H9 (cell line): Measurements from ENCODE around the gene C11orf24. TPM values are rescaled to one million over a fixed set of nuclear protein-coding genes. Genes with fewer than 3 reads are reported as not detected.

Source experiments
- DNase-seq: peaks from one replicate; pipeline ENCODE4 v3.0.0-alpha.2; 2017
- H2AFZ ChIP-seq: one replicate; pipeline ENCODE4 v1.6.1; 2013; ENCODE audit warnings: mild to moderate bottlenecking, low read length, control low read depth, moderate library complexity
- H2AK5ac ChIP-seq: 2 replicates; pipeline ENCODE4 v1.6.1; 2013; ENCODE audit warnings: low read length, control low read depth, mixed read lengths; ENCODE audit not compliant: insufficient read length
- H2BK120ac ChIP-seq: one replicate; pipeline ENCODE4 v1.6.1; 2013; ENCODE audit warnings: low read depth, mild to moderate bottlenecking, low read length, control low read depth, inconsistent platforms; ENCODE audit not compliant: poor library complexity, severe bottlenecking
- H2BK12ac ChIP-seq: 2 replicates; pipeline ENCODE4 v1.6.1; 2013; ENCODE audit warnings: low read length, control low read depth, mixed read lengths, low read depth; ENCODE audit not compliant: insufficient read length
- H2BK15ac ChIP-seq: 2 replicates; pipeline ENCODE4 v1.6.1; 2013; ENCODE audit warnings: low read depth, low read length, control low read depth
- H2BK20ac ChIP-seq: one replicate; pipeline ENCODE4 v1.6.1; 2013; ENCODE audit warnings: low read depth, mild to moderate bottlenecking, low read length, control low read depth, inconsistent platforms; ENCODE audit not compliant: poor library complexity, severe bottlenecking
- H2BK5ac ChIP-seq: 2 replicates; pipeline ENCODE4 v1.6.1; 2013; ENCODE audit warnings: low read length, control low read depth, mixed read lengths; ENCODE audit not compliant: insufficient read length
- H3K14ac ChIP-seq: 2 replicates; pipeline ENCODE4 v1.6.1; 2013; ENCODE audit warnings: low read length, control low read depth; ENCODE audit not compliant: insufficient read depth
- H3K18ac ChIP-seq: 2 replicates; pipeline ENCODE4 v1.6.1; 2013; ENCODE audit warnings: low read depth, mild to moderate bottlenecking, mixed read lengths, low read length, control low read depth; ENCODE audit not compliant: insufficient read length
- H3K23ac ChIP-seq: 2 replicates; pipeline ENCODE4 v1.6.1; 2013; ENCODE audit warnings: low read length, control low read depth, mixed read lengths, low read depth; ENCODE audit not compliant: insufficient read length
- H3K23me2 ChIP-seq: 2 replicates; pipeline ENCODE4 v1.6.1; 2013; ENCODE audit warnings: low read depth, mild to moderate bottlenecking, mixed read lengths, low read length, control low read depth; ENCODE audit not compliant: insufficient read length, poor library complexity, severe bottlenecking
- H3K27ac ChIP-seq: 2 replicates; pipeline ENCODE4 v1.5.1; 2013; ENCODE audit warnings: low read length, control low read depth, mixed read lengths, low read depth; ENCODE audit not compliant: insufficient read length
- H3K27me3 ChIP-seq: 2 replicates; pipeline ENCODE4 v1.6.1; 2013; ENCODE audit warnings: low read length, control low read depth, inconsistent platforms; ENCODE audit not compliant: insufficient read depth
- H3K4ac ChIP-seq: 2 replicates; pipeline ENCODE4 v1.6.1; 2013; ENCODE audit warnings: low read depth, mild to moderate bottlenecking, control low read depth, inconsistent platforms, low read length, moderate library complexity
- H3K4me1 ChIP-seq: 2 replicates; pipeline ENCODE4 v1.6.1; 2013; ENCODE audit warnings: low read length, control low read depth, inconsistent platforms; ENCODE audit not compliant: insufficient read depth
- H3K4me2 ChIP-seq: 2 replicates; pipeline ENCODE4 v1.6.1; 2013; ENCODE audit warnings: low read length, control low read depth, mixed read lengths; ENCODE audit not compliant: insufficient read length, insufficient read depth
- H3K56ac ChIP-seq: 2 replicates; pipeline ENCODE4 v1.6.1; 2013; ENCODE audit warnings: low read depth, mild to moderate bottlenecking, mixed read lengths, low read length, control low read depth; ENCODE audit not compliant: insufficient read length
- H3K79me1 ChIP-seq: 2 replicates; pipeline ENCODE4 v1.6.1; 2013; ENCODE audit warnings: low read depth, mild to moderate bottlenecking, moderate library complexity, low read length, control low read depth, inconsistent platforms; ENCODE audit not compliant: insufficient read depth, poor library complexity, severe bottlenecking
- H3K79me2 ChIP-seq: 2 replicates; pipeline ENCODE4 v1.6.1; 2013; ENCODE audit warnings: low read length, control low read depth, inconsistent platforms; ENCODE audit not compliant: insufficient read depth
- H3K9ac ChIP-seq: 2 replicates; pipeline ENCODE4 v1.6.1; 2013; ENCODE audit warnings: low read length, control low read depth, mixed read lengths; ENCODE audit not compliant: insufficient read length; ENCODE audit errors: extremely low read depth
- H3K9me3 ChIP-seq: one replicate; pipeline ENCODE4 v1.6.1; 2013; ENCODE audit warnings: low read depth, low read length, inconsistent platforms; ENCODE audit not compliant: control insufficient read depth
- H3T11ph ChIP-seq: one replicate; pipeline ENCODE4 v1.6.1; 2013; ENCODE audit warnings: mild to moderate bottlenecking, low read length, control low read depth, inconsistent platforms
- H4K20me1 ChIP-seq: one replicate; pipeline ENCODE4 v1.6.1; 2013; ENCODE audit not compliant: control insufficient read depth, insufficient read length, insufficient read depth
- H4K5ac ChIP-seq: 2 replicates; pipeline ENCODE4 v1.6.1; 2013; ENCODE audit warnings: low read depth, mild to moderate bottlenecking, mixed read lengths, low read length, control low read depth; ENCODE audit not compliant: insufficient read length
- H4K8ac ChIP-seq: replicated peaks from 2 replicates; pipeline ENCODE4 v1.6.1; 2013; ENCODE audit warnings: low read length, control low read depth, mixed read lengths, low read depth; ENCODE audit not compliant: insufficient read length
- H4K91ac ChIP-seq: 2 replicates; pipeline ENCODE4 v1.6.1; 2013; ENCODE audit warnings: low read depth, mild to moderate bottlenecking, moderate library complexity, mixed read lengths, low read length, control low read depth; ENCODE audit not compliant: insufficient read length
- H3K27ac Mint-ChIP-seq, 3 experiments: 2 replicates in 2 of 3; 3 replicates in 1 of 3; pipeline ENCODE4 v1.8.0; 2020 to 2021; ENCODE audit warnings: mixed read lengths in 3 of 3, mild to moderate bottlenecking in 1 of 3, moderate library complexity in 1 of 3
- H3K27me3 Mint-ChIP-seq: 2 replicates; pipeline ENCODE4 v1.8.0; 2021; ENCODE audit warnings: low read depth, mild to moderate bottlenecking, moderate library complexity, mixed read lengths
- H3K36me3 Mint-ChIP-seq, 3 experiments: 2 replicates in 2 of 3; 3 replicates in 1 of 3; pipeline ENCODE4 v1.8.0; 2020 to 2021; ENCODE audit warnings: low read depth in 3 of 3, mixed read lengths in 3 of 3; ENCODE audit not compliant: insufficient read depth in 1 of 3
- H3K4me1 Mint-ChIP-seq, 2 experiments: 2 replicates each; pipeline ENCODE4 v1.8.0; 2020; ENCODE audit warnings: mixed read lengths in 2 of 2
- H3K4me3 Mint-ChIP-seq, 2 experiments: 2 replicates in 1 of 2; 3 replicates in 1 of 2; pipeline ENCODE4 v1.8.0; 2020 to 2021; ENCODE audit warnings: mild to moderate bottlenecking in 2 of 2, mixed read lengths in 2 of 2, moderate library complexity in 1 of 2
- H3K9me3 Mint-ChIP-seq, 2 experiments: 2 replicates in 1 of 2; 3 replicates in 1 of 2; pipeline ENCODE4 v1.8.0; 2020; ENCODE audit warnings: mild to moderate bottlenecking in 2 of 2, mixed read lengths in 2 of 2, moderate library complexity in 1 of 2
- WGBS: extraction: QIAGEN DNeasy Blood & Tissue Kit; methylation state at CpG from one replicate; pipeline ENCODE4 v1.1.7; 2013; ENCODE audit warnings: missing lambda C conversion rate, low lambda C conversion rate, mixed read lengths; ENCODE audit not compliant: insufficient read length; ENCODE audit errors: extremely low coverage; 5-methylcytosine and 5-hydroxymethylcytosine counted together
- total RNA-seq: library from RNA; stranded (reverse); gene quantifications from 2 replicates; pipeline ENCODE4 v1.2.1, GENCODE V29; 2021
- TF ChIP-seq, protein P1 (sequence below): fragments of 200-600 bp; sonication (generic); conservative IDR thresholded peaks from 3 replicates; pipeline ENCODE4 v1.8.0; 2021; ENCODE audit warnings: antibody characterized with exemption, mild to moderate bottlenecking

C11orf24 gene
- total RNA-seq, 1 experiment from 2014 or later: 46.8 TPM

DNA sequence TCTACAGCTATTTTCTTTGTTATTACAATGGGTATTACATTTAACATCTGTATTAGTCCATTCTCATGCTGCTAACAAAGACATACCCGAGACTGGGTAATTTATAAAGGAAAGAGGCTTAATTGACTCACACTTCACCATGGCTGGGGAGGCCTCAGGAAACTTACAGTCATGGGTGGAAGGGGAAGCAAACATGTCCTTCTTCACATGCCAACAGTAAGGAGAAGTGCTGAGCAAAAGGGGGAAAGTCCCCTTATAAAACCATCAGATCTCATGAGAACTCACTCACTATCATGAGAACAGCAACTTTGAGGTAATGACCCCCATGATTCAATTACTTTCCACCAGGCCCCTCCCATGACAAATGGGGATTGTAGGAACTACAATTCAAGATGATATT lies 42.2 kb downstream of the C11orf24 start:
- H3K79me2 ChIP-seq: no peaks in the 10 kb centered on the region
- H4K20me1 ChIP-seq: no peaks in the 10 kb centered on the region
- peaks cover 4 to 11% of the 10 kb centered on the region in 2 experiments; a peak in 4 of 5 replicates for H3K9me3 Mint-ChIP-seq
- no peak overlapping the region for H3K56ac ChIP-seq
- no peak overlapping the region for H3K27ac ChIP-seq
- H3K4ac ChIP-seq: no peak overlapping the region
- no peak overlapping the region for H2BK120ac ChIP-seq
- no peak overlapping the region for H2BK12ac ChIP-seq
- no CpG with 5 or more reads among the region's 1 CpG for WGBS
- H3K27me3 Mint-ChIP-seq: peaks cover 17% of the 10 kb centered on the region
- H3K27ac Mint-ChIP-seq: no peak overlapping the region
- no peaks in the 10 kb centered on the region for H3K9me3 ChIP-seq
- H3K4me3 Mint-ChIP-seq: no peak overlapping the region
- H3T11ph ChIP-seq: no peak overlapping the region
- no peak overlapping the region for H3K23ac ChIP-seq
- no peak overlapping the region for H4K5ac ChIP-seq
- H4K91ac ChIP-seq: no peak overlapping the region
- H3K4me2 ChIP-seq: no peak overlapping the region
- TF ChIP-seq, protein P1, sequence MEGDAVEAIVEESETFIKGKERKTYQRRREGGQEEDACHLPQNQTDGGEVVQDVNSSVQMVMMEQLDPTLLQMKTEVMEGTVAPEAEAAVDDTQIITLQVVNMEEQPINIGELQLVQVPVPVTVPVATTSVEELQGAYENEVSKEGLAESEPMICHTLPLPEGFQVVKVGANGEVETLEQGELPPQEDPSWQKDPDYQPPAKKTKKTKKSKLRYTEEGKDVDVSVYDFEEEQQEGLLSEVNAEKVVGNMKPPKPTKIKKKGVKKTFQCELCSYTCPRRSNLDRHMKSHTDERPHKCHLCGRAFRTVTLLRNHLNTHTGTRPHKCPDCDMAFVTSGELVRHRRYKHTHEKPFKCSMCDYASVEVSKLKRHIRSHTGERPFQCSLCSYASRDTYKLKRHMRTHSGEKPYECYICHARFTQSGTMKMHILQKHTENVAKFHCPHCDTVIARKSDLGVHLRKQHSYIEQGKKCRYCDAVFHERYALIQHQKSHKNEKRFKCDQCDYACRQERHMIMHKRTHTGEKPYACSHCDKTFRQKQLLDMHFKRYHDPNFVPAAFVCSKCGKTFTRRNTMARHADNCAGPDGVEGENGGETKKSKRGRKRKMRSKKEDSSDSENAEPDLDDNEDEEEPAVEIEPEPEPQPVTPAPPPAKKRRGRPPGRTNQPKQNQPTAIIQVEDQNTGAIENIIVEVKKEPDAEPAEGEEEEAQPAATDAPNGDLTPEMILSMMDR: no peak
- H3K4me1 Mint-ChIP-seq: peaks cover 0 to 5% of the 10 kb centered on the region in 2 experiments; a peak in 2 of 4 replicates
- no peak for DNase-seq
- no peak overlapping the region for H2AK5ac ChIP-seq
- H2BK15ac ChIP-seq: no peak overlapping the region
- no peak overlapping the region for H2BK5ac ChIP-seq
- no peak overlapping the region for H3K18ac ChIP-seq
- no peak overlapping the region for H2BK20ac ChIP-seq
- H3K23me2 ChIP-seq: no peaks in the 10 kb centered on the region
- H4K8ac ChIP-seq: no peak overlapping the region
- no peaks in the 10 kb centered on the region for H3K79me1 ChIP-seq
- no peak overlapping the region for H2AFZ ChIP-seq
- no peaks in the 10 kb centered on the region for H3K4me1 ChIP-seq
- H3K9ac ChIP-seq: no peak overlapping the region
- no peaks in the 10 kb centered on the region for H3K27me3 ChIP-seq
- H3K14ac ChIP-seq: no peak overlapping the region
- no peaks in the 10 kb centered on the region; a peak in 1 of 7 replicates for H3K36me3 Mint-ChIP-seq
